ENCODE data around the gene ERMP1. TPM values are rescaled to one million over a fixed set of nuclear protein-coding genes. Genes with fewer than 3 reads are reported as not detected.

ERMP1 gene
- total RNA-seq, result 12.6 and 12.9 TPM in 2 replicates

GRCh38 chr9:5832538-5833529 lies at the start of gene ERMP1:
ERMP1 (minus strand) TSS chr9:5833117; CDS start chr9:5833027, 90 bp downstream.

Other genes starting within 250 kb of the ERMP1 start
- 39.6 and 45.7 TPM in 2 replicates for gene RIC1, start 204.0 kb downstream of the ERMP1 start, total RNA-seq
- not detected in 2 replicates for gene MLANA, start 57.8 kb upstream of the ERMP1 start, total RNA-seq
- gene RANBP6, start 182.5 kb upstream of the ERMP1 start, total RNA-seq, result 25.0 and 37.4 TPM in 2 replicates